CD4-positive, alpha-beta T cell (primary cell): ENCODE results near the gene SAPCD1. TPM values are rescaled to one million over a fixed set of nuclear protein-coding genes. Genes with fewer than 3 reads are reported as not detected.

ENCODE experiments used
- ATAC-seq: fragments of 200-7000 bp; cut with Tn5 transposase; one replicate; pipeline ENCODE4 v1.10.0; 2022; ENCODE audit warnings: mild to moderate bottlenecking; ENCODE audit not compliant: poor library complexity
- CTCF ChIA-PET: fragments of 350-600 bp; sonication (Branson Sonifier 250); formaldehyde crosslinking; loops from one replicate; lab custom pipeline; 2021; ENCODE audit warnings: antibody characterized with exemption, inconsistent platforms; lab: Charles Lee
- POLR2A ChIA-PET: fragments of 350-600 bp; sonication (Branson Sonifier 250); formaldehyde crosslinking; loops from one replicate; lab custom pipeline; 2021; ENCODE audit warnings: antibody characterized with exemption, inconsistent platforms; lab: Charles Lee
- DNase-seq, 14 experiments: peaks; one replicate each; pipeline ENCODE4 v3.0.0-alpha.2; 2013 to 2020; ENCODE audit warnings: mixed read lengths in 2 of 14
- H3K27ac ChIP-seq, 2 donors: one replicate each; pipeline versions ENCODE4 v1.5.1 to v1.7.0; 2013; ENCODE audit warnings: low read length in 2 of 2, low read depth in 1 of 2, mild to moderate bottlenecking in 1 of 2
- H3K27me3 ChIP-seq, 2 experiments: 1 replicate in 1 of 2; 2 replicates in 1 of 2; pipeline versions ENCODE4 v1.6.1 to v1.7.0; 2013; ENCODE audit warnings: low read length in 2 of 2, control low read depth in 1 of 2, mild to moderate bottlenecking in 1 of 2, moderate library complexity in 1 of 2; ENCODE audit not compliant: insufficient read depth in 2 of 2, control insufficient read depth in 1 of 2
- H3K36me3 ChIP-seq: one replicate; pipeline ENCODE4 v1.6.1; 2013; ENCODE audit warnings: low read length, control low read depth; ENCODE audit not compliant: insufficient read depth
- H3K4me1 ChIP-seq: one replicate; pipeline ENCODE4 v1.6.1; 2013; ENCODE audit warnings: low read length, control low read depth; ENCODE audit not compliant: insufficient read depth
- H3K4me3 ChIP-seq: one replicate; pipeline ENCODE4 v1.5.1; 2013; ENCODE audit warnings: mild to moderate bottlenecking, low read length, moderate library complexity
- H3K9me3 ChIP-seq, 2 experiments: 1 replicate in 1 of 2; 2 replicates in 1 of 2; pipeline versions ENCODE4 v1.6.1 to v1.7.0; 2013; ENCODE audit warnings: low read length in 2 of 2, mild to moderate bottlenecking in 2 of 2, control low read depth in 1 of 2, moderate library complexity in 1 of 2; ENCODE audit not compliant: control insufficient read depth in 1 of 2, insufficient read depth in 1 of 2
- H3K27ac Mint-ChIP-seq: one replicate; pipeline ENCODE4 v1.8.0; 2020; ENCODE audit warnings: mixed read lengths
- H3K27me3 Mint-ChIP-seq: one replicate; pipeline ENCODE4 v1.8.0; 2021; ENCODE audit warnings: mixed read lengths
- H3K36me3 Mint-ChIP-seq: one replicate; pipeline ENCODE4 v1.8.0; 2021; ENCODE audit warnings: low read depth, mixed read lengths
- H3K4me1 Mint-ChIP-seq: one replicate; pipeline ENCODE4 v1.8.0; 2021; ENCODE audit warnings: low read depth, mixed read lengths
- H3K4me3 Mint-ChIP-seq: one replicate; pipeline ENCODE4 v1.8.0; 2020; ENCODE audit warnings: mild to moderate bottlenecking, mixed read lengths
- H3K9me3 Mint-ChIP-seq: one replicate; pipeline ENCODE4 v1.8.0; 2020; ENCODE audit warnings: mixed read lengths
- CTCF ChIP-seq: fragments of 200-600 bp; IDR thresholded peaks from one replicate; pipeline ENCODE4 v1.8.0; 2022; ENCODE audit warnings: antibody characterized with exemption, mild to moderate bottlenecking
- intact Hi-C, 2 experiments: fragments of 100-400 bp; cut with DNase I in 1 of 2; cut with micrococcal nuclease in 1 of 2; formaldehyde crosslinking; loops; one replicate each; pipeline versions ENCODE4 v1.15.1 to v1.9.0; 2023 to 2025; cut with DNase I, micrococcal nuclease
- total RNA-seq, 174 experiments: library from RNA in 2 of 174; stranded (reverse) in 2 of 174; gene quantifications; one replicate each; pipeline ENCODE4 v1.2.3 and lab custom pipeline; 2021 to 2026

Gene SAPCD1
- total RNA-seq, 2 experiments from 2014 or later = 2.7 to 2.8 TPM

- Mint-ChIP-seq H3K27me3 (no peaks in the 10 kb centered on the region), H3K9me3 (no peaks in the 10 kb centered on the region), H3K27ac (peak overlapping the region; percentile 61), H3K4me1 (peaks cover 67% of the 10 kb centered on the region), H3K36me3 (peaks cover 53% of the 10 kb centered on the region), H3K4me3 (peak overlapping the region; percentile 98)
- Histone ChIP-seq H3K27me3 (no peaks in the 10 kb centered on the region), H3K27ac (peak overlapping the region; percentile 45 to 68), H3K9me3 (no peaks in the 10 kb centered on the region), H3K36me3 (peaks cover 39% of the 10 kb centered on the region), H3K4me3 (peak overlapping the region; percentile 77), H3K4me1 (peaks cover 66% of the 10 kb centered on the region)
- peak; percentile 76 for ATAC-seq
- intact Hi-C loops = loop anchor here (1.0 to 2.0 kb wide), 7 partner anchors 9 to 105 kb away; partner anchors contain the start of gene LY6G5C (in 1 of the 2)
- ChIA-PET POLR2A (interaction anchor here (0.6 to 2.4 kb wide), 17 partner anchors 9 to 107 kb away, joined by 3 to 21 read pairs (median 7); partner anchors contain the start of genes ABHD16A, BAG6, C6orf47 and HSPA1A), CTCF (interaction anchor here (0.6 to 5.8 kb wide), 16 partner anchors 9 to 137 kb away, joined by 3 to 41 read pairs (median 5); partner anchors contain the start of genes ABHD16A, HSPA1A, HSPA1B and HSPA1L)
- peak; percentile 69 to 90 (median 77) for DNase-seq
- peak; percentile 89 for TF ChIP-seq CTCF
Measured at GRCh38 chr6:31729515-31729978, 32.9 kb upstream of the SAPCD1 start.

- H3K27me3 ChIP-seq = no peaks in the 10 kb centered on the region
- H3K36me3 ChIP-seq = peaks cover 39% of the 10 kb centered on the region
- Mint-ChIP-seq H3K4me3 (peak overlapping the region; percentile 98), H3K4me1 (peaks cover 73% of the 10 kb centered on the region), H3K27ac (peak overlapping the region; percentile 61), H3K27me3 (no peaks in the 10 kb centered on the region), H3K9me3 (no peaks in the 10 kb centered on the region), H3K36me3 (peaks cover 59% of the 10 kb centered on the region)
- peak overlapping the region; percentile 45 to 68 for H3K27ac ChIP-seq
- ATAC-seq (peak; percentile 55), DNase-seq (peak in 13 of 14 experiments; percentile 42 to 84 (median 56))
- intact Hi-C loops = loop anchor here (1.0 to 2.0 kb wide), 9 partner anchors 8 to 104 kb away; partner anchors contain the start of genes LY6G5C (in 1 of the 2) and VARS1 (in 1 of the 2)
- no peaks in the 10 kb centered on the region for H3K9me3 ChIP-seq
- H3K4me3 ChIP-seq = peak overlapping the region; percentile 77
- ChIA-PET POLR2A (interaction anchor here (0.6 to 2.4 kb wide), 18 partner anchors 9 to 107 kb away, joined by 3 to 21 read pairs (median 6); partner anchors contain the start of genes ABHD16A, BAG6, C6orf47 and HSPA1A), CTCF (interaction anchor here (0.6 to 5.8 kb wide), 17 partner anchors 9 to 136 kb away, joined by 3 to 41 read pairs (median 4); partner anchors contain the start of genes ABHD16A, HSPA1A, HSPA1B and HSPA1L)
- peaks cover 71% of the 10 kb centered on the region for H3K4me1 ChIP-seq
- no peak for TF ChIP-seq CTCF
Measured at GRCh38 chr6:31729979-31730630, 32.4 kb upstream of the SAPCD1 start.

- Histone ChIP-seq H3K9me3 (no peaks in the 10 kb centered on the region), H3K4me1 (peaks cover 73% of the 10 kb centered on the region), H3K4me3 (no peak overlapping the region), H3K36me3 (peaks cover 39% of the 10 kb centered on the region), H3K27ac (peak overlapping the region in 1 of 2 donors; percentile 68), H3K27me3 (no peaks in the 10 kb centered on the region)
- peak overlapping the region; percentile 61 for H3K27ac Mint-ChIP-seq
- no peak for DNase-seq
- CTCF ChIA-PET = interaction anchor here (1.3 to 5.8 kb wide), 5 partner anchors 8 to 133 kb away, joined by 3 to 41 read pairs (median 7); partner anchors contain the start of genes HSPA1B and MSH5
- peaks cover 76% of the 10 kb centered on the region for H3K4me1 Mint-ChIP-seq
- POLR2A ChIA-PET = interaction anchor here (0.6 to 2.4 kb wide), 9 partner anchors 8 to 97 kb away, joined by 3 to 21 read pairs (median 7); partner anchors contain the start of genes HSPA1A, HSPA1B, HSPA1L and MSH5
- peaks cover 64% of the 10 kb centered on the region for H3K36me3 Mint-ChIP-seq
- intact Hi-C loops = loop anchor here in 1 of 2 experiments (2.0 kb wide), 2 partner anchors 26 to 64 kb away; partner anchors contain the start of gene VARS1
- no peak for ATAC-seq
- peak overlapping the region; percentile 98 for H3K4me3 Mint-ChIP-seq
- H3K9me3 Mint-ChIP-seq = no peaks in the 10 kb centered on the region
- TF ChIP-seq CTCF = no peak
- no peaks in the 10 kb centered on the region for H3K27me3 Mint-ChIP-seq
Measured at GRCh38 chr6:31730631-31731086, 31.8 kb upstream of the SAPCD1 start.
